Activated CD4-positive, alpha-beta memory T cell treated with anti-CD3 and anti-CD28 coated beads for 36 hours (primary cell): ENCODE data around the gene CCNJL. TPM values are rescaled to one million over a fixed set of nuclear protein-coding genes. Genes with fewer than 3 reads are reported as not detected.
"Not testable (repeated sequence)": the region's sequence is repeated elsewhere in the genome, so short reads cannot be mapped to it uniquely, and the experiment has no call there.

Experiments used
- CTCF ChIA-PET: fragments of 350-600 bp; sonication (Branson Sonifier 250); formaldehyde crosslinking; loops from one replicate; lab custom pipeline; 2021; ENCODE audit warnings: antibody characterized with exemption, inconsistent platforms; lab: Charles Lee
- POLR2A ChIA-PET: fragments of 350-600 bp; sonication (Branson Sonifier 250); formaldehyde crosslinking; loops from one replicate; lab custom pipeline; 2021; ENCODE audit warnings: antibody characterized with exemption; lab: Charles Lee
- DNase-seq: peaks from one replicate; pipeline ENCODE4 v3.0.0-alpha.2; 2020
- H3K27ac Mint-ChIP-seq: one replicate; pipeline ENCODE4 v1.8.0; 2021; ENCODE audit warnings: mixed read lengths
- H3K27me3 Mint-ChIP-seq: one replicate; pipeline ENCODE4 v1.8.0; 2021; ENCODE audit warnings: mixed read lengths
- H3K36me3 Mint-ChIP-seq: one replicate; pipeline ENCODE4 v1.8.0; 2021; ENCODE audit warnings: mixed read lengths
- H3K4me1 Mint-ChIP-seq: one replicate; pipeline ENCODE4 v1.8.0; 2021; ENCODE audit warnings: low read depth, mixed read lengths
- H3K4me3 Mint-ChIP-seq: one replicate; pipeline ENCODE4 v1.8.0; 2021; ENCODE audit warnings: mild to moderate bottlenecking, mixed read lengths
- H3K9me3 Mint-ChIP-seq: one replicate; pipeline ENCODE4 v1.8.0; 2021; ENCODE audit warnings: mixed read lengths
- intact Hi-C: fragments of 100-400 bp; cut with micrococcal nuclease; formaldehyde crosslinking; loops from one replicate; pipeline ENCODE4 v1.15.1; 2023
- total RNA-seq, 2 experiments: library from RNA; stranded (reverse); gene quantifications; one replicate each; pipeline ENCODE4 v1.2.3, GENCODE V29; 2021

The CCNJL gene
- total RNA-seq, 2 experiments from 2014 or later: not detected

DNA sequence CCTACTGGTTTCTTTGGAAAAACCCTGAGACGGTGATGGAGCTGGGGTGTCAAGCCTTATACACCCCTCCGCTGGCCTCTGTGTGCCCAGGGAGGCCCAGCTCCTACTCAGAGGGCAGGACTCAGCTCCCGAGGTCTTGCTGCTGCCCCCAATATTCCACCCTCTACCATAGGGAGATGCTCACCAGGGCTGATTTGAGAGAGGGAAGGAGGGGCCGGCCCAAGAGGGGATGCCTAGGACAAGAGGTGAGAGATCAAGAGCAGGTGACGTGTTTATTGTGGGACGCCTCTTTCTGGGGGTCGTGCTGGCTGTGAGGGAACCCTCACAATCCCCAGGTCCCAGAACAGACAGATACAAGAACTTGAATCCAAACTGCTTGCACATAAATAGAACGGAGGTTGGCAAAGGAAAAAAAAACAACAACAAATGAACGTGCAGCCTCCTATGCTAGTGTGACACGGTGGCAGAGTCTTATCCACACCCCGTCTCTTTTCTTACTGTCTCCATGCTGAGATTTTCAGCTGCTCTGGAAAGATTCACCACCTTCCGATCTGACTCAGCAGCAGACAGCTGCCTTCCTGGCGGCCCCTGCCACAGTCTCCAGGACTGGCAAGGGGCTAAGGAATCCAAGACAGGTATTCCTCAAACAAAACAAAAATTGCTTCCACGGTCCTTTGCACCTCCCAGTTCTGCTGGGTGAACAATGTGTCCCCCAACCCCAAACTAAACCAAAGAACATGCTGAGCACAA, 60.8 kb downstream of the CCNJL start:
- Mint-ChIP-seq H3K4me1 (no peaks in the 10 kb centered on the region), H3K9me3 (no peaks in the 10 kb centered on the region)

DNA sequence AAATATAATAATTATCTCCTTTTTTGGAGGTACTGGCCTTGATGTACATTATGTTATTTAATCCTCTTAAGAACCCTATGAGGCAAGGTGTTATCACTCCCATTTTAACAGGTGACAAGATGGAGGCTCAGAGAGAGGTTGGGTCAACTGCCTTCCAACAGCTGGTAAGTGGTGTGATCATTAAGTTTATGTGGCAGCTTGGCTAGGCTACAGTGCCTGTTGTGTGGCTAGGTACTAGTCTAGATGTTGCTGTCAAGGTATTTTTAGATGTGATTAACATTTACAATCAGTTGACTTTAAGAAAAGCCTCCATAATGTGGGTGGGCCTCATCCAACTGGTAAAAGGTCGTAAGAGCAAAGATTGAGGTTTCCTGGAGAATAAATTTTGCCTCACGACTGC, 61.5 kb downstream of the CCNJL start:
- H3K27ac Mint-ChIP-seq: no peak overlapping the region
- DNase-seq: no peak
- H3K27me3 Mint-ChIP-seq: no peaks in the 10 kb centered on the region
- H3K4me1 Mint-ChIP-seq: no peaks in the 10 kb centered on the region
- no peak overlapping the region for H3K4me3 Mint-ChIP-seq
- H3K36me3 Mint-ChIP-seq: no peaks in the 10 kb centered on the region
- intact Hi-C loops: no loop called here
- H3K9me3 Mint-ChIP-seq: no peaks in the 10 kb centered on the region
- CTCF ChIA-PET: interaction anchor here (0.6 to 1.4 kb wide), 2 partner anchors 34 to 95 kb away, joined by 3 to 5 read pairs; no protein-coding TSS in a partner anchor
- POLR2A ChIA-PET: no interaction called here

More for the DNA sequence above, 60.8 kb downstream of the CCNJL start:
- Mint-ChIP-seq H3K27me3 (no peaks in the 10 kb centered on the region), H3K36me3 (no peaks in the 10 kb centered on the region), H3K27ac (no peak overlapping the region), H3K4me3 (no peak overlapping the region)
- intact Hi-C loops: no loop called here
- POLR2A ChIA-PET: no interaction called here
- DNase-seq: no peak
- CTCF ChIA-PET: no interaction called here

DNA sequence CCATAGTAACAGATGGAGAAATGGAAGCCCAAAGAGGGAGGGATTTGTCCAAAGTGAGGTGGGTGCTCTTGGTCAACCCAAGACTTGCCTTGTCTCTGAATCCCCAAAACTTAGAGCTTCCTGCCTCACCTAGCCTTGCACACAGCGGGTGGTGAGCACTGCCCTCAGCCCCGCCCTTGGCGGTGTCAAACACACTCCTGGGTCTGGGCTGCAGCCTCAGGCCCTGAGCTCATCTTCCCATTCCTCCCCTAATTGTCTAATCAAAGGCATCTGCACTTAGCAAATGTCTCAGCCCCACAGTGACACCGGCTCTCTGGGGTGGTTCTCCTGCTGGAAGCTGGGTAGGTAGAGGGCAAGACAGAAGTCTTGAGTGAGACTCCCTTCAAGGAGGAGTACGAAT, 62.1 kb downstream of the CCNJL start:
- H3K9me3 Mint-ChIP-seq: no peaks in the 10 kb centered on the region
- no peak overlapping the region for H3K27ac Mint-ChIP-seq
- ChIA-PET POLR2A (no interaction called here), CTCF (interaction anchor here (0.6 to 1.4 kb wide), 3 partner anchors 29 to 96 kb away, joined by 3 to 5 read pairs (median 4); no protein-coding TSS in a partner anchor)
- intact Hi-C loops: no loop called here
- H3K36me3 Mint-ChIP-seq: no peaks in the 10 kb centered on the region
- H3K27me3 Mint-ChIP-seq: no peaks in the 10 kb centered on the region
- H3K4me1 Mint-ChIP-seq: no peaks in the 10 kb centered on the region
- H3K4me3 Mint-ChIP-seq: no peak overlapping the region
- DNase-seq: no peak

DNA sequence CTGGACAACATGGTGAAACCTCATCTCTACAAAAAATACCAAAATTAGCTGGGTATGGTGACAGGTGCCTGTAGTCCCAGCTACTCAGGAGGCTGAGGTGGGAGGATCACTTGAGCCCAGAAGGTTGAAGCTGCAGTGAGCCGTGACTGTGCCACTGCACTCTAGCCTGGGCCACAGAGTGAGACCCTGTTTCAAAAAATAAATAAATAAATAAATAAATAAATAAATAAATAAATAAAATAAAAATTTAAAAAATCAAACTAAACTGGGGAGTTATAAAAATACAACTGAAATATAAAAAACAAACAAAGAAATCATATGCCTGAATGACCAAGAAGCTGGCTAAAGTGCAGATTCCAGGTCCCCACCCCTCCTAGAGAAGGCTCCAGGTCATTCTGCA, 62.8 kb downstream of the CCNJL start:
- CTCF ChIA-PET: interaction anchor here (0.7 to 1.4 kb wide), 2 partner anchors 28 to 96 kb away, joined by 4 to 5 read pairs; no protein-coding TSS in a partner anchor
- DNase-seq, H3K4me3 Mint-ChIP-seq, POLR2A ChIA-PET, intact Hi-C loops, H3K4me1 Mint-ChIP-seq, H3K27me3 Mint-ChIP-seq, H3K9me3 Mint-ChIP-seq, H3K27ac Mint-ChIP-seq, H3K36me3 Mint-ChIP-seq: not testable (repeated sequence)

DNA sequence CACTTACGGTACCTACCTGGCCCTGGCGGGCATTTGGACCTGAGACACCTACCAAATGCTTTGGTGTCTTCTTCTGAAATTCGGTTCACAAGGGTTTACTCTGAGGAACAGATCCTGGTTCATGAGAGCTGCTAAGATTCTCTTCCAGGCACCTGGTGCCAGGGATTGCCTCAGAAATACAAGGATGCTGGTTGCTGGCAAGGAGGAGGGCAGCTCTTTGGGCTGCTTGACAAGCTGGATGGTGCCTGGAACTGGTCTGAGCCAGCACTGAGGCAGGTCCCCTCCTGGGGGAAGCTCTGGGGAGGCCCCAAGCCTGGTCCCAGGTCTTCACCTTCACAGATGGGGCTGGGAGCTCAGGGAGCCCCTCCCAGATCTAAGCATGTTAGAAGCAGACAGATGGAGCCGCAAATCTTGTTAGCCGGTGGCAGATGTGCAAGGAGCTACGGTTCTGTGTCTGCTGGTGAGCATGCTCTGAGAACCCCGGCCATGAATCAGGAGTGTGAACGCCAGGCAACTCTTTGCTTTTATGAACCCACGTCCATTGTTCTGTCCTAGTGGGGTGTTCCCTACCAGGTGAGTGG, 66.8 kb downstream of the CCNJL start:
- no peak for DNase-seq
- intact Hi-C loops: no loop called here
- Mint-ChIP-seq H3K9me3 (no peaks in the 10 kb centered on the region), H3K27me3 (no peaks in the 10 kb centered on the region), H3K4me3 (no peak overlapping the region), H3K27ac (no peak overlapping the region), H3K36me3 (no peaks in the 10 kb centered on the region), H3K4me1 (no peaks in the 10 kb centered on the region)
- ChIA-PET CTCF (interaction anchor here (1.2 kb wide), 1 partner anchor 14 kb away, joined by 3 read pairs; no protein-coding TSS in a partner anchor), POLR2A (no interaction called here)

DNA sequence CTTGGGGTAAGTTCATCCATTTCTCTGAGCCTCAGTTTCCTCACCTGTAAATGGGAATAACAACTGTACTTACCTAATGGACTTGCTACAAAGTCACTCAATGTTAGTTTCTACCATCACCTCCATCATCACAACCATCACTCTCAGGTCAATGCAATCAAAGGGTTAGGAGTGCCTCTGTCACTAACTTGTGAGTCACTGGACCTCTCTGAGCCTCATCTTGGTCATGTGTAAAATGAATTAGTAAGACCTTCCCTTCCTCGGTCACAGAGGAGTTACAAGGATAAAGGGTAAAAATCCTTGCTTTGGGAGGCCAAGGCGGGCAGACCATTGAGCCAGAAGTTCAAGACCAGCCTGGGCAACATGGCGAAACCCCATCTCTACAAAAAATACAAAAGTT, 70.2 kb downstream of the CCNJL start:
- H3K36me3 Mint-ChIP-seq: no peaks in the 10 kb centered on the region
- intact Hi-C loops: no loop called here
- H3K9me3 Mint-ChIP-seq: no peaks in the 10 kb centered on the region
- H3K27me3 Mint-ChIP-seq: peaks cover 2% of the 10 kb centered on the region
- H3K4me1 Mint-ChIP-seq: no peaks in the 10 kb centered on the region
- H3K4me3 Mint-ChIP-seq: no peak overlapping the region
- no peak for DNase-seq
- CTCF ChIA-PET: no interaction called here
- POLR2A ChIA-PET: no interaction called here
- no peak overlapping the region for H3K27ac Mint-ChIP-seq

DNA sequence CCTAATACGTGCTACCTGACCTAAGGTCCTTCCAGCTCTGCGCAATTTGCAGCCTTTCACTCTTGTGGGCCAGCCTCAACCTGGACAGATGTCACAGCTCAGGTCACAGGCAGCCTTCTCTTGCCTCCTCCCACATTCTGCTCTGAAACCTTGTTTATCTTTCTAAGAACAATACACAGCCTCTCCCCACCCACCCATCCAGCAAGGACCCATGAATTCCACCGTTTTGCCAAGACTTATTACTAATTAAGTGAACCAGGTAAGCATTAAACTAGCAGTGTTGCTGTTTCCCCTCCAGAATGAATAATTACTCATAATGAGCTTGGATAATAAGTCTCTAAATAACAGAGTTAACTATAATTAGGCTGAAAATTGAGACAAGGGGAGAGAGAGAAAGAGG, 72.0 kb downstream of the CCNJL start:
- intact Hi-C loops: no loop called here
- ChIA-PET CTCF (no interaction called here), POLR2A (no interaction called here)
- Mint-ChIP-seq H3K4me3 (no peak overlapping the region), H3K27ac (no peak overlapping the region), H3K4me1 (no peaks in the 10 kb centered on the region), H3K36me3 (no peaks in the 10 kb centered on the region), H3K27me3 (peaks cover 2% of the 10 kb centered on the region), H3K9me3 (no peaks in the 10 kb centered on the region)
- no peak for DNase-seq

DNA sequence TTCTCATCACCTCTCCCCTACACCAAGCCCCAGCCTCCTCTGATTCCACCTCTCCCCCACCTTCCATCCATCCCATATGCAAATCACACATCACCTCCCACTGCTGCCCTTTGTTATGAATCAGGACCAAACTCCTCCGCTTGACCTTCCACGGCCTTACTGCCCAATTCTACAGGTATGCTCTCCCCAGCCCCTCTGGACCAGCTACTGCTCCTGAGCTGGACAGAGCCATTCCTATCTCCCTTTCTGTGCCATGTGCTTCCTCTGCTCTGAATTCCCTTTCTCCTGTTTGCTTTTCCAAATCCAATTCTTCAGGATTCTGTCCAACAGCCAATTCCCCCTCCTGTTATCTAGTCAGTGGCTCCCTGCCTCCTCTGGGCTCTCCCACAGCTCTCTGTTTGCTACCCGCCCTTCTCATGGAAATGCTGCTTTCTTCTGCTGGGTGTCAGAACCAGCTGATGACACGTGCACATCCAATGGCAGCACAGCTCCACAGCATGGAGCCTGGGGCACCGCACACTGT, 74.7 kb downstream of the CCNJL start:
- H3K9me3 Mint-ChIP-seq: no peaks in the 10 kb centered on the region
- DNase-seq: no peak
- intact Hi-C loops: no loop called here
- no peak overlapping the region for H3K4me3 Mint-ChIP-seq
- H3K4me1 Mint-ChIP-seq: no peaks in the 10 kb centered on the region
- no peak overlapping the region for H3K27ac Mint-ChIP-seq
- POLR2A ChIA-PET: no interaction called here
- CTCF ChIA-PET: no interaction called here
- H3K36me3 Mint-ChIP-seq: no peaks in the 10 kb centered on the region
- H3K27me3 Mint-ChIP-seq: peaks cover 2% of the 10 kb centered on the region

DNA sequence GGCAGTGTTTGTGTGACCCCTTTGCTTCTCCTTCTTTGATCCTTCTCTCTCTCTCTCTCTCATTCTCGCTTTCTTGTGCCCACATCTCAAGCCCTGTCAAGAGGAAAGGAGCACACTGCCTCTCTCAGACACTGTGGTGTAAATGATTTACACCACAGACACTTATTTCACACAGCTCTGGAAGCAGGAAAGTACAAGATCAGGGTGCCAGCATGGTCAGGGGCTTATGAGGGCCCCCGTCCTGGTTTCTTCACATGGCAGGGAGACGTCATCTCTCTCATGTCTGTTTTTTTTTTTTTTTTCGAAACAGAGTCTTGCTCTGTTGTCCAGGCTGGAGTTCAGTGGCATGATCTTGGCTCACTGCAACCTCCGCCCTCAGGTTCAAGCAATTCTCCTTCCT, 76.6 kb downstream of the CCNJL start:
- CTCF ChIA-PET: no interaction called here
- Mint-ChIP-seq H3K9me3 (no peaks in the 10 kb centered on the region), H3K4me3 (no peak overlapping the region), H3K27me3 (peaks cover 2% of the 10 kb centered on the region), H3K4me1 (no peaks in the 10 kb centered on the region), H3K27ac (no peak overlapping the region), H3K36me3 (no peaks in the 10 kb centered on the region)
- intact Hi-C loops: no loop called here
- POLR2A ChIA-PET: no interaction called here
- no peak for DNase-seq

DNA sequence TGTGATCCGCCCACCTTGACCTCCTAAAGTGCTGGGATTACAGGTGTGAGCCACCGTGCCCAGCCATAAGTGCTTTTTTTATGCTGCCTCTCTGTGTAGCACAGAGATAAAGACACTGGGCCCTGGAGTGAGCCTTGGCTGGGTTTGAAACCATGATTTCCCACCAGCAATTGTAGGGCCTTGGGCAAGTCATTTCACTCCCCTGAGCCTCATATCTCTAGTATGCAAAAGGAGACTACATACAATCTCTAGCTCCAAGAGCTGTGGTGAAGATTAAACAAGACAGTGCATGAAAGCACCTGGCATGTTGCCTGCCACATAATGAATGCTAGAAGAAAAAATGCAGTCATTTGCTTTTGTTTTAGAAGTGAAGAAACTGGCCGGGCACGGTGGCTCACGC, 79.1 kb downstream of the CCNJL start:
- Mint-ChIP-seq H3K36me3 (no peaks in the 10 kb centered on the region), H3K27me3 (no peaks in the 10 kb centered on the region), H3K9me3 (no peaks in the 10 kb centered on the region), H3K4me1 (no peaks in the 10 kb centered on the region), H3K27ac (no peak overlapping the region), H3K4me3 (no peak overlapping the region)
- intact Hi-C loops: no loop called here
- ChIA-PET POLR2A (no interaction called here), CTCF (no interaction called here)
- no peak for DNase-seq

DNA sequence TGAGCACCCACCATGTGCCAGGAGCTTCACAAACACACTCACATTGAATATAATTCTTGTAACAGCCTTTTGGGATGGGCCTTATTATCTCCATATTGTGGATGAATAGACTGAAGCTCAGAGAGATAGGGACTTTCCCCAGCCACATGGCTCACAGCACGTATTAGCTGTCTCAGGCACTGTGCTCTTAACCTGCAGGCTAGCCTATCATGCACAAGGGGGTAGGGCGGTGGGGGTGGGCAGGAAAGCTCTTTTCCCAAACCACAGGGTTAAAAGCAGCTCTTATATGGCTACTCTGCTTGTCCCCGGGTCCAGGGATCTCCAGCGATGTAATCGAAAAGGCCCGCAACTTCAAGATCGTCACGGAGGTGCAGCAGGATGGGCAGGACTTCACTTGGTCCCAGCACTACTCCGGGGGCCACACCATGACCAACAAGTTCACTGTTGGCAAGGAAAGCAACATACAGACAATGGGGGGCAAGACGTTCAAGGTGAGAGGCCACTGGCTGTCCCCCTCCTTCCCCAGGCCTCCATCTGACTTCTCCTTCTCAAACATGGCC, 80.5 kb downstream of the CCNJL start:
- Mint-ChIP-seq H3K27me3 (no peaks in the 10 kb centered on the region), H3K4me1 (no peaks in the 10 kb centered on the region), H3K36me3 (no peaks in the 10 kb centered on the region), H3K27ac (no peak overlapping the region), H3K4me3 (no peak overlapping the region), H3K9me3 (no peaks in the 10 kb centered on the region)
- ChIA-PET POLR2A (no interaction called here), CTCF (interaction anchor here (0.7 kb wide), 1 partner anchor 13 kb away, joined by 3 read pairs; no protein-coding TSS in a partner anchor)
- intact Hi-C loops: no loop called here
- no peak for DNase-seq

DNA sequence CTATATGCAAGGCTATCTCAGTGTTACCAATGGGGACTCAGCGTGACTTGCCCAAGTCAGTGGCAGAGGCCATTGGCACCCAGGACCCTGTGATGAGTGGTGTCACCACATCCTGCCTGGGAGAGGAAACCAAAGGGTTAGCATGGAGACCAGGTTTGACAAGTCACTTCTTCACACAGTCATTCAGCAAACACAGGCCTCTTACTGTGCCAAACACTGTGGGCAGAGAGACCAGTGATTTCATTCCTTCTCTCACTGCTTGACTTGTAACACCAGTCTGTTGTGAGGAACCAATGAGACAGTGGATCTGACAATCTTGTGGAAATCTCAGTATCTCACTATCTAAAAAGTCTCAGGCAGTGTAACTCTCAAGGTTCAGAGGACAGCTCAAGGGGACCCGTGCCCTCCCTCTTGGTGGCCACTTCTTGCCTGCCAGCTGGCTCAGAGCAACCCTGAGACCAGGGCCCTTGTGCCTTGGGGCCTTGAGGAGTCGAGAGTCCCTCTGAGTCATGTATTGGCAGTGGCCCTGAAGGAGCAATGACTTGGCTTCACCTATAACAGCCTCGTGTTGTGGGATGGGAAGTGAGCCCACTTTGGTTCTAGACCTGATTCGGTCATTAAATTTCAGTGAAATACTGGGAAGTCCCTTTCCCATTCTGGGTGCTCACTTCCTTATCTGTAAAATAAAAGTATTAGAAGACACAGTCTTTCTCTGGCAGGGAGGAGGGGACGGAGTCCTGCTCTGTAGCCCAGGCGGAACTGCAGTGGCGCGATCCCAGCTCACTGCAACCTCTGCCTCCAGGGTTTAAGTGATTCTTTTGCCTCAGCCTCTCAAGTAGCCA, 81.5 kb downstream of the CCNJL start:
- Mint-ChIP-seq H3K4me3 (no peak overlapping the region), H3K9me3 (no peaks in the 10 kb centered on the region), H3K27ac (no peak overlapping the region), H3K27me3 (no peaks in the 10 kb centered on the region), H3K36me3 (no peaks in the 10 kb centered on the region), H3K4me1 (no peaks in the 10 kb centered on the region)
- POLR2A ChIA-PET: no interaction called here
- peak; percentile 44 for DNase-seq
- intact Hi-C loops: no loop called here
- CTCF ChIA-PET: interaction anchor here (0.7 kb wide), 1 partner anchor 14 kb away, joined by 3 read pairs; no protein-coding TSS in a partner anchor
